ENCODE results near the gene CLDN9.
A peak's percentile ranks its signal among the peaks of the same experiment; 100 is the strongest.

Gene CLDN9

DNA sequence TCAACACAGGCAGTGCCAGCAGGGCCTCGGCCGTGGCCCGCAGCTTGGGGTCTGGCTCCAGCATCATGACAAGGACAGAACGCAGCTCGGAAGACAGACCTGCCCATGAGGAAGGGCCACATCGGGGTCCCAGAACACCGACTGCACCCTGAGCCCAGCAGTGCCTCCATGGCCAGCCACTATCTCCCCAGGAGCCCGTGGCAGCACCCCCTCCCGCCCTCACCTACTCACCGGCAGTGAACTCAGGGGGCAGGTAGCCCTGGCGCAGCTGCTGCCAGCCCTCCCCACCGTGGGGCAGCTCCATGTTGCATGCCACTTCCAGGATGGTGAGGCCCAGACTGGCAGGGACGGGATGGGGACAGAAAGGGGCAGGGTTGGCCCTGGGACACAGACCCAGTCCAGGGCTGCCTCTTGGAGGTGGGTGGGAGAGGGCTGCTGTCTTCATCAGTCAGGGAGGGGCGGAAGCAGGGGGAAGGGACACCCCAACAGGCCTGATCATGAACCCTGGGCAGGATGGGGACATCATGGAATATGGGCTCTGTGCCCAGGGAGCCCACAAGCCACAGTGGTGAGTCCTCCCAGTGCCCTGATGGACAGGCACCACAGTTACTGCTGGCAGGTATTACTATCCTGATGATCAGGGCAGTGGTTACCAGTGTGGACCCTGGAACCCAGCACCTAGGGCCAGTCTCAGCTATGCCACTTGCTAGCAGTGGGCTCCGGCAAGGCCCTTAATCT, 38.2 kb upstream of the CLDN9 start:
- no peak for DNase-seq

GRCh38 chr16:2975161-2975795, 37.4 kb upstream of the CLDN9 start:
- no peak for DNase-seq

DNA sequence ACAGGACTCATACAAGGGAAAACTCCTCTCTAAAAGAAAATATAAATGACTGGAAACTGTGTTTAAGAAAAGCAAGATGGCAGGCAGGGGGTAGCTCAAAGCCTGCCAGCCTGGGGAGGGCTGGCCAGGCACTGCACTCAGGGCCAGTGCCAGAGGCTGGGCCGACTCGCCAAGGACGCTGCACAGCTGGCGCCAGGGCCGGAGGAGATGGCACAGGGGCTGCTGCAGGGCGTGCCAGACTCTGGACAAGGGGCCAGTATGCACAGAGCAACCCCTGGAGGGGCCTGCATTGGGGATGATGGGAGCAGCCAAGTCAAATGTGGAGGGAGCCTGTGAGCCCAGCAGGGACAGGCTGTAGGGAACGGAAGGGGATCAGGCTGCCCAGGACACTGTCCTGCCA, 36.5 kb upstream of the CLDN9 start:
- no peak for DNase-seq

- DNase-seq: no peak
Measured at GRCh38 chr16:2976673-2977072, 36.0 kb upstream of the CLDN9 start.

GRCh38 chr16:2977440-2977839, 35.3 kb upstream of the CLDN9 start:
- peak; percentile 11 for DNase-seq

DNA sequence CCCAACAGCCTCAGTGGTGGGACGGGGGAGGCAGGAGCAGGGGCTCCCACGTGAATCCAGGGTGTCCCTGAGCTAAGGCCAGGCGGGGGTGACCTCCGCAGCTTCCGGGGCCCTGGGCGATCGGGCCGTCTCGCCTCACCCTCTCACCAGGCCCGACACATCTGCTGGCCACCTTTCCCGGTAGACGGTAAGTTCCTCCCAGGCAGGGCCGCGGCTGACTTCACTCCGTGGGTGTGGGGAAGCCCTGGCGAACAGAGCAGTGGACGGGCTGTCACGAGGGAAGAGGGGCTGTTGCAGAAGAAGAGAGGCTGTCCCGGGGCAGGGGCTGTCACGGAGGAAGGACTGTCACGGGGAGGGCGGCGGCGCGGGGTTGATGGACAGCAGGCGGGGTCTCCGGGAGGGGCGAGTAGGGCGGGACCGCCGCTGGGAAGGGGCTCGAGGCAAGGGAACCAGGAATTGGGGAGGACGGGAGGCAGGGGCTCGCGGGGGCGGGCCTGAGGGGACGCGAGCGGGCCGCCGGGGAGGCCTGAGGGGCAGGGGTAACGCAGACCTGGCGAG, 33.0 kb upstream of the CLDN9 start:
- peak; percentile 10 for DNase-seq

DNA sequence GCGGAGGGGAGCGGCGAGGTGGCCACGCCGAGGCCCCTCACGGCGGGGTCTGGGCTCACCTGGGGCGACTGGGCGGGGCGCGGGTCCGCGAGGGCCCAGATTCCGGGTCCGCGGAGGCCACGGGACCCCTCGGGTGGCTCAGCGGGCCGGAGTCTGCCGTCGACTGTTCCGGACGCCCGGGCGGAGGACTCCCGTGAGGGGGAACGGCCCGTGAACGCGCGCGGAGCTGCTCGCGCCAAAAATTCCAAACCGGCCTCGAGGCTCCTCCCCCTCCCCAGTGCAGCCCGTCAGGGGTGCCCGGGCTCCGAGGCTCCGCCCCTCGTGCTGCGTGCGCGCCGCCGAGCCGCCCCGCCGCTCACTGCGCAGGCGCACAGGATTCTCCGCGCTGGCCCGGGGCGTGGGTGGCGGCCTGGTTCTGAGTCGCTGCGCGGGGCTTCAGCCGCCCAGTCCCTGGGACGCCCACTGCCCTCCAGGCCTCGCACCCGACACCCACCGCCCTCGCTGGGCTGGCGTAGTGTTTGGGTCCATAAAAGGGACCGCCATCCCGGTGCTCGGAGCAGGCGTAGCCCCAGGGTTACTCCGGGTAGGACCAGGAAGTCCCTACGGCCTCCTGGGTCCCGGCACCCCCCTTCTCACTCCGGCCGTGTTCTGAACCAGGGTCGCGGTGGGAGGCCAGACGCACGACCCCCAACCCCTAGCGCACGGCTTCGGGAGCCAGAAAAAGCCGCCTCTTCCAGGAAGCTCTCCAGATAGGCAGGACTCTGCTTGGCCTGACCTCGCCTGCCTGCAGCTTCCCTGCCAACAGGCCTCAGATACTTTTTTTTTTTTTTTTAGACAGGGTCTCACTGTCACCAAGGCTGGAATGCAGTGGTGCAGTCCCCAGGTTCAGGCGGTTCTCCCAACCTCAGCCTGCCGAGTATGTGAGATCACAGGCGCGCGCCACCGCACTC, 32.2 kb upstream of the CLDN9 start, which contains the start of gene PKMYT1:
Gene PKMYT1, minus strand, starts transcription at position 220 of the 950 bp plus-strand sequence. CDS start 789 bp downstream, outside the sequence.
- DNase-seq: peak; percentile 90

GRCh38 chr16:2981177-2981898, 31.4 kb upstream of the CLDN9 start:
- DNase-seq: no peak

DNA sequence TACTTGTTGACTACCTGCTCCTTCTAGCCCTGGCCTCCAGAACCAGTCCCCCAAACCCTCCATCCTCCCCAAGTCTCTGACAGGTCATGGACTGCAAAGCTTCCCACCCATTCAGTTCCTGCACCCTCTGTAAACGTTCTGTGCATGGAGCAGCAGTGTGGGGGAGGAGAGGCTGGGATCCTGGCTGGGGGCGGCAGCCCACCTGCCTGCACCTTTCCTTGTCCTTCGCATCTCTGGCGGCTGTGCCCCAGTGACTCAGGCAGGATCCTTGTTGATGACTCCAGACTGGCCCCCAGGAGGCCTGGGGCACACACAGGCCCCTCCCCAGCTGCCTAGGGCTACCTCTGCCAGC, 30.8 kb upstream of the CLDN9 start:
- DNase-seq: no peak

DNA sequence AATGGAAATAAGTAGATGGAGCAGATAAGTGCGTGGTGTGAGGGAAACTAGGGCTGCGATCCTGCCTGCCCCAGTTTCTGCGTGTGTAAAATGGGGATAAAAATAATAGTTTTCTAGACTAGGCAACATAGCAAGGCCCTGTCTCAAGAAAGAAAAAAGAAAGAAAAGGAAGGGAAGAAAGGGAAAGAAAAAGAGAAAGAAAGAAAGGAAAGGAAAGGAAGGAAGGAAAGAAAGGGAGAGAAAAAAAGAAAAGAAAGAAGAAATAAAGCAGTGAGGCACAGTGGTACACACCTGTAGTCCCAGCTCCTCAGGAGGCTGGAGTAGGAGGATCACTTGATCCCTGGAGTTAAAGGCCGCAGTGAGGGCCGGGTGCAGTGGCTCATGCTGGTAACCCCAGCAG, 30.3 kb upstream of the CLDN9 start:
- no peak for DNase-seq

DNA sequence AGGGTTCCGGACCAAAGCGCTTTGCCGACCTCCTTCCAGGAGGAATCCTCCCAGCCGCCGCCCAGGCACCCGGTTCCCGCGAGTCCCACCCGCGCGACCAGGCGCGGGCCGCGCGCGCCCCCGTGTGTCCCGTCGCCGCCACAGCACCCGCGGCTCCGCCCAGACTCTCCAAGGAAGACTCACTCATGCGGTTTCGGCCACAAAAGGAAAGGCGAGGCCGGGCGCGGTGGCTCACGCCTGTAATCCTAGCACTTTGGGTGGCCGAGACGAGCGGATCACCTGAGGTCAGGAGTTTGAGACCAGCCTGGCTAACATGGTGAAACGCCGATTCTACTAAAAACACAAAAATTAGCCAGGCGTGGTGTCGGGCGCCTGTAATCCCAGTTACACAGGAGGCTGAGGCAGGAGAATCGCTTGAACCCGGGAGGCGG, 29.0 kb upstream of the CLDN9 start:
- peak; percentile 78 for DNase-seq

- no peak for DNase-seq
Measured at GRCh38 chr16:2985462-2985861, 27.3 kb upstream of the CLDN9 start.

DNA sequence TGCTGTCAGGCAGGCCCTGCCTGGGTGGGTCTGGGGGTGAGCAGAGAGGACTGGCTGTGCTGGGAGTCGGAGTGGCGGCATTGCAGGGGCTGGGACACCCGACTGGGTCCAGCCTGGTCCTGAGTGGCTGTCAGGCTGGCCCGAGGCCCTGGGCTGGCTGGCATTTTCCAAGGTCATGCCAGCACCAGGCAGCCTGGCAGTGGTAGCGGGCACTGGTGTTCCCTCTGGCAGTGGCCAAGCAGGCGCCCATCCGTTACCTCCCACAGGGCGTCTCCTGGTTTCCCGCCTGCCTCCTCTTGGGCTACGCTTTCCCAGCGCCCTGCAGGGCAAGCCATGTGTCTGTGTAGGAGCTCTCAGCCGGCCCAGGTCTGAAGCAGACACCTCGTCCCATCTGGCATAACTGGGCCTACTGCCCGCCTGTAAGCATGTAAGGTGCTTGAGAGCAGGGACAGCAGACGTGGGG, 26.8 kb upstream of the CLDN9 start:
- DNase-seq: no peak

GRCh38 chr16:2986623-2987188, 26.0 kb upstream of the CLDN9 start:
- no peak for DNase-seq

DNA sequence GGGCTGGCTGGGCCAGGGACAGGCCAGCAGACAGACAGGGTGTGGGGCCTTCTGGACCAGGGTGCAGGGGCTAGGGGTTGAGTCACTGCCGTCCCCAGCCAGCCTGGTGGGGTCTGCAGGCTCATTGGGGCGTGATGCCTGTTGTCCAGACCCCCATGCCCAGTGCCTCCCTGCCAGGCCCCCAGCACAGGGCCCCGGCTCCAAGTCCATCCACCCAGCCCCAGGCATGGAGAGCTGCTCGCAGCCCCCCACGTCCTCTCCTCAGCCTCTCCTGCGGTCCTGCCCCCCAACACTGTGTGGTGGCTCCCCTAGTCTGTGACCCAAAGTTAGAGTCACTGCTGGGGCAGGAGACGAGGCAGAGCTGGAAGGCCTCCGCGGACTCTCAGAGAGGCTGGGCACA, 25.4 kb upstream of the CLDN9 start:
- no peak for DNase-seq

GRCh38 chr16:2987833-2988232, 24.9 kb upstream of the CLDN9 start:
- DNase-seq: no peak

GRCh38 chr16:2988590-2989099, 24.1 kb upstream of the CLDN9 start:
- no peak for DNase-seq

DNA sequence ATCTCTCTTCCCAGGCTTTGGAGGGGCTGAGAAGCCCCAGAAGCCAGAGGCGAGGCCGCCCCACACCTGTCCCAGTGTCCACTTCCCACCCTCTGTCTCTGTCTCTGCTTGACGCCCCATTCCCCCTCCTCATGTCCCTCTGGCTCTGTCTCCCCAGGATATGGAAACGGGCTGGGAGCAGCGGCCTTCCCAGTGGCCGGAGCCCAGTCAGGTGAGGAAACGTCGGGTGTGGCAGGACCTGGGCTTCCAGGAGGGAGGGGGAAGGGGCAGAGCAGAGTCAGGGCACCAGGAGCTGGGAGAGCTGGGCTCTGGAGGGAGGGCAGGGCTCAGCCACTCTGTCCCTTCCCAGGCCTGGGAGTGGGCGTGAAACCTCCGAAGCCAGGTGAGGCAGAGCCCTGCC, 21.8 kb upstream of the CLDN9 start:
- DNase-seq: no peak

DNA sequence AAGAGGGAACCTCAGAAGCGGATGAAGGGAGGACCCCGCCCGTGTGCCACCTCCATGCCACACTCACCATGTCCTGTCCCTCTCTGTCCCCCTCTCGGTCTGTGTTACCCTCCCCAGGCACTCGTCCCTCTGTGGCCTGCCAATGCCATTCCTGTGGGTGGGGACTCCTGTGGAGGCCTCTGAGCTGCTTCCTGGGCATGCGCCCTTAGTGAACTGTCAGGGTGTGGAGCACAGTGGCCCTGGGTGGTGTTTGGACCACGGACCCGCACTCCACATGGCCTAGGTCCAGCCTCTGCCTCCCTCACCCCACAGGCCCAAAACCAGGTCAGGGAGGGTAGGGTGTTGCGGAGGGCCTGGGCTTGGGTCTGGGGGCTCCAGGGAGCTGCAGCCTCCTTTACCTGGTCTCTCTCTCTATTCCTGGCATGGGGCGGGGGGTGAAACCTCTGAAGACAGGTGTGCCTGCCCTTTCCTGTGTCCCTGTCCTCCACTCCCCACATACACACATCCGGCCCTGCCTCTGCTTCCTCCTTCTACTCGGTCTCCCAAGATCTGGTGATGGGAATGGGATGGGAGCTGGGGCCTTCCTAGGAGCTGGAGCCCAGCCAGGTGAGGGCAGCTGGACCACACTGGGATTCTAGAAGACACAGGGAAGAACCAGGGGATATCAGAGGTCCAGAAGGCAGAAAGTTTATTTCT, 21.0 kb upstream of the CLDN9 start:
- DNase-seq: no peak

DNA sequence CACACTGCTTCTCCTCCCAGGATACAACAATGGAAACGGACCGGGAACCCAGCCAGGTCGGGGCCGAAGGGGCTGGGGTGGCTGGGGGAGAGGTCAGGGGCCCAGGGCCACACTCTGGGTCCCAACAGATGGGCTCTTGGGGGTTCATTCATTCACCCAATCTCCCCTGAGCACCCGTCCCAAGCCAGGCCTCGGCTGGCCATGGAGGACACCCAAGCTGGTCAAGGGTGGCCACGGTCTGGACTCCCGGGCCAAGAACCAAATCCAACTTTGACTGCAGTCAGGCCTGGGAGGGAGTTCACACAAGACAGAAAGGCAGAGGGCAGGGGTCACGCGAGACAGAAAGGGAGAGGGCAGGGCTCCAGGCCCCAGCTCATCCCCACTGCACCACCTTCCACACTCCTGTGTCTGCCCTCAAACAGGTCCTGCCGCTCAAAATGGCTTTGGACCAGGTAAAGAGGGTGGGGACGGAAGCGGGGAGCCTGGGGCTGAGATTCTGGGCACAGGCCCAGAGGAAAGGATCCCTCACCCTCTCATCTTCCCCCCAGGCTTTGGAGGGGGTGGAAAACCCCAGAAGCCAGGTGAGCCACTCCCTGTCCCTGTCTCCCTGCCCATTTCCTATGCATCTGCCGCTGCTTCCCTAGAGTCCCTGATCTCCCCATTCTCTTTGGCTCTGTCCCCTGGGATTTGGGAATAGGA, 20.2 kb upstream of the CLDN9 start:
- DNase-seq: no peak

- DNase-seq: no peak
Measured at GRCh38 chr16:2996298-2996697, 16.4 kb upstream of the CLDN9 start.

All from NCI-H1436 (cell line).